Endothelial cell of umbilical vein (primary cell): ENCODE results near the gene HGFAC. TPM values are rescaled to one million over a fixed set of nuclear protein-coding genes. Genes with fewer than 3 reads are reported as not detected.

Source experiments
- Bru-seq: library from RNA; stranded (reverse); fragments of 400-500 nt; gene quantifications from one replicate; lab custom pipeline; 2021; lab: Mats Ljungman, UMichigan
- BruChase-seq, 2 experiments: library from RNA; stranded (reverse); fragments of 400-500 nt; gene quantifications; one replicate each; lab custom pipeline; 2021; lab: Mats Ljungman, UMichigan
- BruUV-seq: library from RNA; stranded (reverse); fragments of 400-500 nt; replicated peaks from 2 replicates; lab custom pipeline; 2021; lab: Mats Ljungman, UMichigan
- CTCF ChIA-PET: fragments of 300-600, 350-600 bp; sonication (Branson Sonifier 250); formaldehyde crosslinking; loops from one replicate; lab custom pipeline; 2021; ENCODE audit warnings: antibody characterized with exemption, inconsistent platforms; lab: Charles Lee
- POLR2A ChIA-PET: fragments of 300-600, 350-600 bp; sonication (Branson Sonifier 250); formaldehyde crosslinking; loops from one replicate; lab custom pipeline; 2021; ENCODE audit warnings: antibody characterized with exemption, inconsistent platforms; lab: Charles Lee
- DNase-seq: peaks from one replicate; pipeline ENCODE4 v3.0.0-alpha.2; 2011; ENCODE audit warnings: low read depth, low spot score
- FAIRE-seq: peaks from 2 replicates; lab custom pipeline; 2011; peaks lifted over from hg19 to GRCh38; lab: Jason Lieb, UNC
- H2AFZ ChIP-seq: 2 replicates; pipeline ENCODE4 v1.6.0; 2012; ENCODE audit warnings: low read depth, low read length, control low read depth, inconsistent platforms
- H3K27ac ChIP-seq: 2 replicates; pipeline ENCODE4 v1.5.1; 2011; ENCODE audit warnings: low read depth, mild to moderate bottlenecking, control low read depth, low read length, moderate library complexity; ENCODE audit not compliant: insufficient read depth
- H3K27me3 ChIP-seq, 2 experiments: 2 replicates each; pipeline versions ENCODE4 v1.6.0 to v1.6.1; 2011; ENCODE audit warnings: low read length in 2 of 2, mixed read lengths in 1 of 2; ENCODE audit not compliant: control insufficient read depth in 2 of 2, insufficient read depth in 2 of 2
- H3K36me3 ChIP-seq, 2 experiments: 2 replicates in 1 of 2; 3 replicates in 1 of 2; pipeline ENCODE4 v1.5.1; 2011; ENCODE audit warnings: low read length in 2 of 2, mild to moderate bottlenecking in 1 of 2, moderate library complexity in 1 of 2; ENCODE audit not compliant: control insufficient read depth in 2 of 2, insufficient read depth in 2 of 2; ENCODE audit errors: extremely low read depth in 1 of 2
- H3K4me1 ChIP-seq: 3 replicates; pipeline ENCODE4 v1.5.1; 2011; ENCODE audit warnings: mild to moderate bottlenecking, low read length; ENCODE audit not compliant: control insufficient read depth, insufficient read depth; ENCODE audit errors: extremely low read depth
- H3K4me2 ChIP-seq: 2 replicates; pipeline ENCODE4 v1.6.1; 2011; ENCODE audit warnings: low read length, control low read depth, mixed read lengths; ENCODE audit not compliant: insufficient read depth
- H3K4me3 ChIP-seq, 3 experiments: fragments of 200-600 bp in 1 of 3; sonication (generic), shearing (Covaris generic) in 1 of 3; replicated peaks in 1 of 3; 2 replicates each; pipeline ENCODE4 v1.5.1; 2011 to 2016; ENCODE audit warnings: control low read depth in 3 of 3, low read length in 3 of 3, mild to moderate bottlenecking in 2 of 3, inconsistent platforms in 1 of 3, low read depth in 1 of 3, moderate library complexity in 1 of 3; ENCODE audit not compliant: insufficient read depth in 1 of 3
- H3K79me2 ChIP-seq: 2 replicates; pipeline ENCODE4 v1.6.0; 2012; ENCODE audit warnings: low read length, inconsistent platforms; ENCODE audit not compliant: control insufficient read depth, insufficient read depth
- H3K9ac ChIP-seq: replicated peaks from 2 replicates; pipeline ENCODE3; 2011; ENCODE audit warnings: low read length, control low read depth; ENCODE audit not compliant: insufficient read depth; ENCODE audit errors: extremely low read depth
- H3K9me1 ChIP-seq: replicated peaks from 3 replicates; pipeline ENCODE4 v1.6.0; 2011; ENCODE audit warnings: mild to moderate bottlenecking, low read length; ENCODE audit not compliant: control insufficient read depth, insufficient read depth; ENCODE audit errors: extremely low read depth
- H3K9me3 ChIP-seq: replicated peaks from 2 replicates; pipeline ENCODE4 v1.5.1; 2012; ENCODE audit warnings: low read length, inconsistent platforms; ENCODE audit not compliant: control insufficient read depth, insufficient read depth
- H4K20me1 ChIP-seq: replicated peaks from 2 replicates; pipeline ENCODE3; 2011; ENCODE audit warnings: mild to moderate bottlenecking, low read length; ENCODE audit not compliant: control insufficient read depth, insufficient read depth; ENCODE audit errors: extremely low read depth
- EZH2 ChIP-seq: IDR thresholded peaks from 2 replicates; pipeline ENCODE4 v1.6.1; 2012; ENCODE audit warnings: borderline replicate concordance, low read depth, mild to moderate bottlenecking, moderate library complexity, low read length, inconsistent platforms; ENCODE audit not compliant: severe bottlenecking
- FOS ChIP-seq: IDR thresholded peaks from 2 replicates; pipeline ENCODE4 v1.6.1; 2011; ENCODE audit warnings: mild to moderate bottlenecking, low read length, moderate library complexity, borderline replicate concordance; ENCODE audit not compliant: insufficient read depth
- GATA2 ChIP-seq: IDR thresholded peaks from 2 replicates; pipeline ENCODE4 v1.7.0; 2011; ENCODE audit warnings: low read depth, mild to moderate bottlenecking, moderate library complexity, mixed read lengths, low read length; ENCODE audit not compliant: insufficient read length, insufficient read depth
- JUN ChIP-seq: IDR thresholded peaks from 2 replicates; pipeline ENCODE4 v1.6.1; 2011; ENCODE audit warnings: borderline replicate concordance, low read depth; ENCODE audit not compliant: insufficient read length, insufficient read depth
- MYC ChIP-seq: IDR thresholded peaks from one replicate; pipeline ENCODE4 v1.6.1; 2011; ENCODE audit warnings: mild to moderate bottlenecking, low read depth, low read length
- POLR2A ChIP-seq: IDR thresholded peaks from 2 replicates; pipeline ENCODE4 v1.6.1; 2012; ENCODE audit warnings: low read depth, mild to moderate bottlenecking, control low read depth, low read length
- POLR2AphosphoS5 ChIP-seq: IDR thresholded peaks from 2 replicates; pipeline ENCODE4 v1.6.1; 2012; ENCODE audit warnings: low read depth, mild to moderate bottlenecking, control low read depth, low read length, moderate library complexity; ENCODE audit not compliant: insufficient read depth
- dilution Hi-C: fragments of 300-500 bp; cut with MboI; formaldehyde crosslinking; loops from one replicate; pipeline ENCODE4 v1.15.0; 2019; ENCODE audit warnings: low sequenced_read_pairs; ENCODE audit not compliant: extremely low pct_ligation_motif_present
- intact Hi-C: fragments of 100-400 bp; cut with micrococcal nuclease; formaldehyde crosslinking; loops from one replicate; pipeline ENCODE4 v1.10.0; 2022
- long read RNA-seq: library from polyadenylated mRNA; stranded (forward); transcript quantifications from one replicate; pipeline ENCODE4 v2.0.0, GENCODE V29; 2021
- polyA minus RNA-seq, 3 experiments: library from RNA; depleted of rRNA, polyadenylated mRNA; stranded (reverse); fragments of >200 nt; gene quantifications; 1 replicate in 1 of 3; 2 replicates in 2 of 3; pipeline ENCODE4 v1.2.3, GENCODE V29; 2011
- polyA plus RNA-seq, 4 experiments: library from polyadenylated mRNA; depleted of rRNA in 3 of 4; stranded (reverse) in 3 of 4; unstranded in 1 of 4; fragments of >200 nt; gene quantifications; 2 replicates each; pipeline versions ENCODE4 v1.2.1 to v1.2.3, GENCODE V29; 2011 to 2012; ENCODE audit warnings: missing spikeins in 1 of 4
- total RNA-seq: library from RNA; stranded (reverse); gene quantifications from 2 replicates; pipeline ENCODE4 v1.2.3, GENCODE V29; 2021
- TF ChIP-seq, protein P1 (sequence below), 2 donors: IDR thresholded peaks; 1 replicate in 1 of 2; 2 replicates in 1 of 2; pipeline ENCODE4 v1.5.1; 2011; ENCODE audit warnings: low read length in 2 of 2, mild to moderate bottlenecking in 2 of 2, moderate library complexity in 2 of 2, control low read depth in 1 of 2, inconsistent platforms in 1 of 2, low read depth in 1 of 2; ENCODE audit not compliant: insufficient read depth in 1 of 2; ENCODE audit errors: extremely low read depth in 1 of 2
- TF ChIP-seq, protein P2 (sequence below): IDR thresholded peaks from 2 replicates; pipeline ENCODE4 v1.6.1; 2011; ENCODE audit not compliant: insufficient read depth, insufficient read length

HGFAC gene
- 0.42 and 0.49 TPM in 2 replicates for total RNA-seq
- 0.24 and 0.36 TPM in 2 replicates for polyA plus RNA-seq
- 0.07 TPM in 1 of 2 replicates, not detected in the other for polyA plus RNA-seq (2011; cell fraction: cytosol; rRNA removed)
- polyA plus RNA-seq (2011; cell fraction: nucleus; rRNA removed) = 2.2 and 2.6 TPM in 2 replicates
- polyA plus RNA-seq (2012) = 0.35 TPM in 1 of 2 replicates, not detected in the other
- polyA minus RNA-seq = 0.56 TPM in 1 of 2 replicates, not detected in the other
- not detected for polyA minus RNA-seq (2011; cell fraction: cytosol; rRNA and poly(A)+ RNA removed)
- 0.43 and 0.63 TPM in 2 replicates for polyA minus RNA-seq (2011; cell fraction: nucleus; rRNA and poly(A)+ RNA removed)
- Bru-seq, nascent RNA = not detected
- percentile 54 among the genes with signal in this experiment for BruChase-seq, experiment 1, labeled RNA remaining after a 6-hour chase
- BruChase-seq, experiment 2, labeled RNA remaining after a 2-hour chase = percentile 27 among the genes with signal in this experiment
- long read RNA-seq, partial matches to known transcripts = 0 of 1 reads
- long read RNA-seq, other reads (novel, unspliced or antisense) = 1 of 1 reads

DNA sequence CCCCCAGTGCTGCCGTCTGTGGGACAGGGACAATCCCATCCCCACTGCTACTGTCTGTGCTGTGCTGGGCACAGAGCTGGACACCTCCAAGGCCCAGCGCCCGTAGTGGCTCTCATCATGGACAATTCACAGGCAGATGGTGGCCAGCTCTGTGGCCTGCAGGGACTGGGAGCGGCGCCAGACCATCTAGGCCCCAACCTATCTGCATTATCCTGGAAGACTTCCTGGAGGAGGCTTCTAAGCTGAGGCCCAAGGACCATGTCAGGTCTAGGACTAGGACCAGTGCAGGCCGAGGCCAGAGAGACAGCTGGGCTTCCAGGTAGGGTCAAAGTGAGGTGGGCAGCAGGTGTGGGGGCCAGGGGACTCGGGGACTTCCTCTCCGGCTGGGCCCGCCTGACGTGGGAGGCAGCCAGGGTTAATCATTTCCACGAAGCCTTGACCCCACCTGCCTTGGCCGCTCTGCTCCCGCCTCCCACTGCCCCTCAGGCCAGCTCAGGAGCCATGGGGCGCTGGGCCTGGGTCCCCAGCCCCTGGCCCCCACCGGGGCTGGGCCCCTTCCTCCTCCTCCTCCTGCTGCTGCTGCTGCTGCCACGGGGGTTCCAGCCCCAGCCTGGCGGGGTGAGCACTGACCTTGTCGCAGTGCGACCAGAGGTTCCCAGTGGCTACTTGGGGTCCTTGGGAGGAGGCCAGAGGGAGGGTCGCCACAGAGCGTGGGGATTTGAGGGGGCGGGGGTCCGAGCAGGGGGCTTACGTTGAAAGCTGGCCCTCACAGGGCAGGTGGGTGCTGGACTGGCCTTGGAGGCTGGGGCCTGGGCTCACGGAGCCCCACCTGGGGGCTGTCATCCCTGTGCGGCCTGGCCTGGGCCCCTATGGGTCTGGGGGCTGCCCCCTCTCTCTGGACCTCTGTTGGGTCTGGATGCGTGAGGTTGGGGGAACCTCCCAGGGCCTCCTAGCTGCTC, at the start of gene HGFAC:
Gene HGFAC, plus strand, starts transcription at position 468 of the 959 bp plus-strand sequence. Its CDS starts 34 bp downstream, at position 502.
- Histone ChIP-seq H3K79me2 (no peaks in the 10 kb centered on the region), H3K9me1 (no peaks in the 10 kb centered on the region), H3K4me2 (no peak within 1 kb of the TSS), H3K9me3 (no peaks in the 10 kb centered on the region), H3K9ac (no peak within 1 kb of the TSS), H3K4me3 (no peak within 1 kb of the TSS), H3K27ac (no peak within 1 kb of the TSS), H3K27me3 (no peaks in the 10 kb centered on the region), H4K20me1 (no peaks in the 10 kb centered on the region), H3K36me3 (no peaks in the 10 kb centered on the region), H3K4me1 (peaks cover 4% of the 10 kb centered on the region), H2AFZ (no peak within 1 kb of the TSS)
- ChIA-PET CTCF (interaction anchor here (0.8 to 6.1 kb wide), 7 partner anchors 10 to 297 kb away, joined by 3 to 78 read pairs (median 5); no protein-coding TSS in a partner anchor), POLR2A (no interaction called here)
- TF ChIP-seq FOS (no peak), POLR2AphosphoS5 (no peak), JUN (no peak), POLR2A (no peak), MYC (no peak), EZH2 (no peak), GATA2 (no peak)
- TF ChIP-seq, protein P1, sequence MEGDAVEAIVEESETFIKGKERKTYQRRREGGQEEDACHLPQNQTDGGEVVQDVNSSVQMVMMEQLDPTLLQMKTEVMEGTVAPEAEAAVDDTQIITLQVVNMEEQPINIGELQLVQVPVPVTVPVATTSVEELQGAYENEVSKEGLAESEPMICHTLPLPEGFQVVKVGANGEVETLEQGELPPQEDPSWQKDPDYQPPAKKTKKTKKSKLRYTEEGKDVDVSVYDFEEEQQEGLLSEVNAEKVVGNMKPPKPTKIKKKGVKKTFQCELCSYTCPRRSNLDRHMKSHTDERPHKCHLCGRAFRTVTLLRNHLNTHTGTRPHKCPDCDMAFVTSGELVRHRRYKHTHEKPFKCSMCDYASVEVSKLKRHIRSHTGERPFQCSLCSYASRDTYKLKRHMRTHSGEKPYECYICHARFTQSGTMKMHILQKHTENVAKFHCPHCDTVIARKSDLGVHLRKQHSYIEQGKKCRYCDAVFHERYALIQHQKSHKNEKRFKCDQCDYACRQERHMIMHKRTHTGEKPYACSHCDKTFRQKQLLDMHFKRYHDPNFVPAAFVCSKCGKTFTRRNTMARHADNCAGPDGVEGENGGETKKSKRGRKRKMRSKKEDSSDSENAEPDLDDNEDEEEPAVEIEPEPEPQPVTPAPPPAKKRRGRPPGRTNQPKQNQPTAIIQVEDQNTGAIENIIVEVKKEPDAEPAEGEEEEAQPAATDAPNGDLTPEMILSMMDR (IDR thresholded peaks at IDR 0.05; ENCODE audit: extremely low read depth in 1 of 2, insufficient read depth in 1 of 2, low read depth in 1 of 2, low read length in 2 of 2) = no peak
- TF ChIP-seq, protein P2, sequence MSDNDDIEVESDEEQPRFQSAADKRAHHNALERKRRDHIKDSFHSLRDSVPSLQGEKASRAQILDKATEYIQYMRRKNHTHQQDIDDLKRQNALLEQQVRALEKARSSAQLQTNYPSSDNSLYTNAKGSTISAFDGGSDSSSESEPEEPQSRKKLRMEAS = no peak
- BruUV-seq = no TSS peak
- dilution Hi-C loops (no loop called here), intact Hi-C loops (no loop called here)
- DNase-seq = no peak
- FAIRE-seq = no peak
